ENCODE results near the gene NONO. TPM values are rescaled to one million over a fixed set of nuclear protein-coding genes. Genes with fewer than 3 reads are reported as not detected.

Gene NONO
- total and polyA plus RNA-seq, 4 donors, result 66.1 to 140 (median 107) TPM

- H3K9me3 ChIP-seq (ENCODE audit: control insufficient read depth in 4 of 4, low read length in 3 of 4), result no peaks in the 10 kb centered on the region
- H3K27ac ChIP-seq (ENCODE audit: low read depth in 1 of 2, low read length in 2 of 2), result no peak overlapping the region
- 87% methylated on average over 2 of the region's 2 CpGs for WGBS
- DNase-seq (ENCODE audit: low spot score), result no peak
- H3K27me3 ChIP-seq (ENCODE audit: control insufficient read depth in 4 of 4, insufficient read depth in 4 of 4, low read length in 3 of 4), result no peaks in the 10 kb centered on the region
- no peak overlapping the region for H3K9ac ChIP-seq (ENCODE audit: low read depth in 1 of 2, low read length in 2 of 2)
- TF ChIP-seq EGR1 (IDR thresholded peaks at IDR 0.05; ENCODE audit: low read depth in 2 of 2) (no peak), RAD21 (IDR thresholded peaks at IDR 0.05) (no peak), MAX (IDR thresholded peaks at IDR 0.05) (no peak), ATF3 (IDR thresholded peaks at IDR 0.05) (no peak), NR2F2 (IDR thresholded peaks at IDR 0.05) (no peak), FOXA1 (IDR thresholded peaks at IDR 0.05) (no peak), TAF1 (conservative IDR thresholded peaks at IDR 0.05) (no peak)
- TF ChIP-seq, protein P1, sequence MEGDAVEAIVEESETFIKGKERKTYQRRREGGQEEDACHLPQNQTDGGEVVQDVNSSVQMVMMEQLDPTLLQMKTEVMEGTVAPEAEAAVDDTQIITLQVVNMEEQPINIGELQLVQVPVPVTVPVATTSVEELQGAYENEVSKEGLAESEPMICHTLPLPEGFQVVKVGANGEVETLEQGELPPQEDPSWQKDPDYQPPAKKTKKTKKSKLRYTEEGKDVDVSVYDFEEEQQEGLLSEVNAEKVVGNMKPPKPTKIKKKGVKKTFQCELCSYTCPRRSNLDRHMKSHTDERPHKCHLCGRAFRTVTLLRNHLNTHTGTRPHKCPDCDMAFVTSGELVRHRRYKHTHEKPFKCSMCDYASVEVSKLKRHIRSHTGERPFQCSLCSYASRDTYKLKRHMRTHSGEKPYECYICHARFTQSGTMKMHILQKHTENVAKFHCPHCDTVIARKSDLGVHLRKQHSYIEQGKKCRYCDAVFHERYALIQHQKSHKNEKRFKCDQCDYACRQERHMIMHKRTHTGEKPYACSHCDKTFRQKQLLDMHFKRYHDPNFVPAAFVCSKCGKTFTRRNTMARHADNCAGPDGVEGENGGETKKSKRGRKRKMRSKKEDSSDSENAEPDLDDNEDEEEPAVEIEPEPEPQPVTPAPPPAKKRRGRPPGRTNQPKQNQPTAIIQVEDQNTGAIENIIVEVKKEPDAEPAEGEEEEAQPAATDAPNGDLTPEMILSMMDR (IDR thresholded peaks at IDR 0.05; ENCODE audit: low read depth, low read length, missing input control), result no peak
- no peak overlapping the region for H3K4me3 ChIP-seq (ENCODE audit: low read depth in 1 of 3, low read length in 3 of 3)
- no peaks in the 10 kb centered on the region for H3K4me1 ChIP-seq (ENCODE audit: control insufficient read depth in 4 of 4, insufficient read depth in 4 of 4, low read length in 3 of 4)
- peaks cover 8 to 68% (median 34%) of the 10 kb centered on the region in 4 donors for H3K36me3 ChIP-seq (ENCODE audit: control insufficient read depth in 4 of 4, insufficient read depth in 3 of 4, low read depth in 1 of 4, low read length in 3 of 4)
Measured at GRCh38 chrX:71245159-71245558, 38.3 kb upstream of the NONO start.

DNA sequence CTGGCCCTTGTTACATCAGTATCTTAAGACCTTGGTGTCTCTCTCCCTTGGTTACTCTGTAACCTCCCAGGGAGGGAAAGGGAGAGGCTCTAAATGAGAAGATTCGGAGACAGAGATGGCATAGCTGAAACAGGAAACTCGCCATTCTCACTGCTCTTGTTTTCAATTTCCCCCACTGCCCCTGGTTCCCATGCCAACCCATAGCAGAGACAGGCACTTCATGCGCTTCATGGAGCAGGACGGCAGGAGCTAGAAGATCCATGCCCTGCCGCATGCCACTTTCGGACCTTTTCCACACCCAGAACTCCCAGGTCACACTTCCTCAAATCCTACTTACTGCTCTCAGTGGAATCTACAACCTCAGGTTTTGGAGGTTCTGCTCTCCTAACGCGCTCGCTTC is 32.6 kb upstream of the NONO start:
- no peak overlapping the region for H3K27ac ChIP-seq (ENCODE audit: low read depth in 1 of 2, low read length in 2 of 2)
- 91% methylated on average over 9 of the region's 9 CpGs for WGBS
- no peaks in the 10 kb centered on the region for H3K9me3 ChIP-seq (ENCODE audit: control insufficient read depth in 4 of 4, low read length in 3 of 4)
- H3K36me3 ChIP-seq (ENCODE audit: control insufficient read depth in 4 of 4, insufficient read depth in 3 of 4, low read depth in 1 of 4, low read length in 3 of 4), result peaks cover 2 to 18% (median 11%) of the 10 kb centered on the region in 4 donors
- no peak overlapping the region for H3K4me3 ChIP-seq (ENCODE audit: low read depth in 1 of 3, low read length in 3 of 3)
- no peak for DNase-seq (ENCODE audit: low spot score)
- no peak overlapping the region for H3K9ac ChIP-seq (ENCODE audit: low read depth in 1 of 2, low read length in 2 of 2)
- peaks cover 5 to 9% (median 7%) of the 10 kb centered on the region in 4 donors for H3K4me1 ChIP-seq (ENCODE audit: control insufficient read depth in 4 of 4, insufficient read depth in 4 of 4, low read length in 3 of 4)
- TF ChIP-seq GABPA (IDR thresholded peaks at IDR 0.05 in 1 of 2, conservative IDR thresholded peaks at IDR 0.05 in 1 of 2) (no peak), EGR1 (IDR thresholded peaks at IDR 0.05; ENCODE audit: low read depth in 2 of 2) (no peak), TAF1 (conservative IDR thresholded peaks at IDR 0.05) (no peak), SP1 (IDR thresholded peaks at IDR 0.05) (no peak), YY1 (IDR thresholded peaks at IDR 0.05) (no peak), NR2F2 (IDR thresholded peaks at IDR 0.05) (no peak), REST (IDR thresholded peaks at IDR 0.05) (no peak), RAD21 (IDR thresholded peaks at IDR 0.05) (no peak), HNF4G (IDR thresholded peaks at IDR 0.05) (no peak), MAX (IDR thresholded peaks at IDR 0.05) (no peak), RXRA (IDR thresholded peaks at IDR 0.05) (no peak), FOXA1 (IDR thresholded peaks at IDR 0.05) (no peak), JUND (IDR thresholded peaks at IDR 0.05) (no peak), FOXA2 (IDR thresholded peaks at IDR 0.05) (no peak), ATF3 (IDR thresholded peaks at IDR 0.05) (no peak), HNF4A (conservative IDR thresholded peaks at IDR 0.05) (no peak)
- TF ChIP-seq, protein P2, sequence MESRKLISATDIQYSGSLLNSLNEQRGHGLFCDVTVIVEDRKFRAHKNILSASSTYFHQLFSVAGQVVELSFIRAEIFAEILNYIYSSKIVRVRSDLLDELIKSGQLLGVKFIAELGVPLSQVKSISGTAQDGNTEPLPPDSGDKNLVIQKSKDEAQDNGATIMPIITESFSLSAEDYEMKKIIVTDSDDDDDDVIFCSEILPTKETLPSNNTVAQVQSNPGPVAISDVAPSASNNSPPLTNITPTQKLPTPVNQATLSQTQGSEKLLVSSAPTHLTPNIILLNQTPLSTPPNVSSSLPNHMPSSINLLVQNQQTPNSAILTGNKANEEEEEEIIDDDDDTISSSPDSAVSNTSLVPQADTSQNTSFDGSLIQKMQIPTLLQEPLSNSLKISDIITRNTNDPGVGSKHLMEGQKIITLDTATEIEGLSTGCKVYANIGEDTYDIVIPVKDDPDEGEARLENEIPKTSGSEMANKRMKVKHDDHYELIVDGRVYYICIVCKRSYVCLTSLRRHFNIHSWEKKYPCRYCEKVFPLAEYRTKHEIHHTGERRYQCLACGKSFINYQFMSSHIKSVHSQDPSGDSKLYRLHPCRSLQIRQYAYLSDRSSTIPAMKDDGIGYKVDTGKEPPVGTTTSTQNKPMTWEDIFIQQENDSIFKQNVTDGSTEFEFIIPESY (IDR thresholded peaks at IDR 0.05), result no peak
- TF ChIP-seq, protein P1 (IDR thresholded peaks at IDR 0.05; ENCODE audit: low read depth, low read length, missing input control), result no peak
- no peaks in the 10 kb centered on the region for H3K27me3 ChIP-seq (ENCODE audit: control insufficient read depth in 4 of 4, insufficient read depth in 4 of 4, low read length in 3 of 4)
